Panc1 (cell line): ENCODE measurements around the gene TACR1.

Experiments
- POLR2AphosphoS5 ChIP-seq: IDR thresholded peaks from 2 replicates; pipeline ENCODE4 v1.6.1; 2012; ENCODE audit warnings: mild to moderate bottlenecking, low read depth, low read length, moderate library complexity
- TF ChIP-seq, protein P1 (sequence below): fragments of 450-650 bp; IDR thresholded peaks from 2 replicates; pipeline ENCODE4 v1.5.1; 2017; ENCODE audit warnings: mild to moderate bottlenecking

DNA sequence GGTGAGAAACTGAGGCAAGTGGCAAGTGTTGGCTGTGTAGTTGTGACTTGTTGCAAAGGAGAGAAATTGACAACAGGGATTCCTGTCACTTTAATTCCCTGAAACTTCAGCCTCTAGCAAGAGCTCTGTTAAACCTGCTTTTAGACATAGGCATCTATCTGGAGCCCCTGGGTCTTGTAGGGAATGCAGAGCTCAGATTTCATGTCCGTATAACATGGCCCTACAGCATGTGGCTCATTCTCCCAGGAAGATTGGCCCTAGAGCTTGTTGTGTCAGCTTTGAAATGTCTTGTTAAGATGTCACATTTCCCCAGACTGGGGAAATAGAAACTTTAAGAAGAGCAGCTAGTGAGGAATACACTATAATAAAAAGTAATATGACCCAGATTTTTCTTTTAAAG is 125.1 kb downstream of the TACR1 start:
- no peak for TF ChIP-seq POLR2AphosphoS5
- TF ChIP-seq, protein P1, sequence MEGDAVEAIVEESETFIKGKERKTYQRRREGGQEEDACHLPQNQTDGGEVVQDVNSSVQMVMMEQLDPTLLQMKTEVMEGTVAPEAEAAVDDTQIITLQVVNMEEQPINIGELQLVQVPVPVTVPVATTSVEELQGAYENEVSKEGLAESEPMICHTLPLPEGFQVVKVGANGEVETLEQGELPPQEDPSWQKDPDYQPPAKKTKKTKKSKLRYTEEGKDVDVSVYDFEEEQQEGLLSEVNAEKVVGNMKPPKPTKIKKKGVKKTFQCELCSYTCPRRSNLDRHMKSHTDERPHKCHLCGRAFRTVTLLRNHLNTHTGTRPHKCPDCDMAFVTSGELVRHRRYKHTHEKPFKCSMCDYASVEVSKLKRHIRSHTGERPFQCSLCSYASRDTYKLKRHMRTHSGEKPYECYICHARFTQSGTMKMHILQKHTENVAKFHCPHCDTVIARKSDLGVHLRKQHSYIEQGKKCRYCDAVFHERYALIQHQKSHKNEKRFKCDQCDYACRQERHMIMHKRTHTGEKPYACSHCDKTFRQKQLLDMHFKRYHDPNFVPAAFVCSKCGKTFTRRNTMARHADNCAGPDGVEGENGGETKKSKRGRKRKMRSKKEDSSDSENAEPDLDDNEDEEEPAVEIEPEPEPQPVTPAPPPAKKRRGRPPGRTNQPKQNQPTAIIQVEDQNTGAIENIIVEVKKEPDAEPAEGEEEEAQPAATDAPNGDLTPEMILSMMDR, result no peak
